WERI-Rb-1 (cell line): Measurements from ENCODE around the gene CTTN.
A peak's percentile ranks its signal among the peaks of the same experiment; 100 is the strongest.

Experiments
- DNase-seq: peaks from one replicate; pipeline ENCODE4 v3.0.0-alpha.2; 2020
- H3K27ac ChIP-seq: fragments of 250-450 bp; sonication (Bioruptor Pico); 2 replicates; pipeline ENCODE4 v1.5.1; 2020; ENCODE audit warnings: mild to moderate bottlenecking, moderate library complexity
- H3K27me3 ChIP-seq: fragments of 250-450 bp; sonication (Bioruptor Pico); 2 replicates; pipeline ENCODE4 v1.5.1; 2021; ENCODE audit warnings: mild to moderate bottlenecking, low read depth, moderate library complexity; ENCODE audit not compliant: insufficient read depth, severe bottlenecking
- H3K36me3 ChIP-seq: fragments of 250-450 bp; sonication (Bioruptor Pico); 2 replicates; pipeline ENCODE4 v1.5.1; 2020; ENCODE audit warnings: mild to moderate bottlenecking, moderate library complexity
- H3K4me3 ChIP-seq: 2 replicates; pipeline ENCODE4 v1.5.1; 2011; ENCODE audit warnings: low read depth, mild to moderate bottlenecking, control low read depth, low read length
- H3K9me3 ChIP-seq: fragments of 250-450 bp; sonication (Bioruptor Pico); 2 replicates; pipeline ENCODE4 v1.5.1; 2021; ENCODE audit warnings: mild to moderate bottlenecking, moderate library complexity; ENCODE audit not compliant: severe bottlenecking
- CTCF ChIP-seq: IDR thresholded peaks from 2 replicates; pipeline ENCODE4 v1.5.1; 2011; ENCODE audit warnings: low read depth, mild to moderate bottlenecking, control low read depth, inconsistent platforms, low read length

CTTN gene

DNA sequence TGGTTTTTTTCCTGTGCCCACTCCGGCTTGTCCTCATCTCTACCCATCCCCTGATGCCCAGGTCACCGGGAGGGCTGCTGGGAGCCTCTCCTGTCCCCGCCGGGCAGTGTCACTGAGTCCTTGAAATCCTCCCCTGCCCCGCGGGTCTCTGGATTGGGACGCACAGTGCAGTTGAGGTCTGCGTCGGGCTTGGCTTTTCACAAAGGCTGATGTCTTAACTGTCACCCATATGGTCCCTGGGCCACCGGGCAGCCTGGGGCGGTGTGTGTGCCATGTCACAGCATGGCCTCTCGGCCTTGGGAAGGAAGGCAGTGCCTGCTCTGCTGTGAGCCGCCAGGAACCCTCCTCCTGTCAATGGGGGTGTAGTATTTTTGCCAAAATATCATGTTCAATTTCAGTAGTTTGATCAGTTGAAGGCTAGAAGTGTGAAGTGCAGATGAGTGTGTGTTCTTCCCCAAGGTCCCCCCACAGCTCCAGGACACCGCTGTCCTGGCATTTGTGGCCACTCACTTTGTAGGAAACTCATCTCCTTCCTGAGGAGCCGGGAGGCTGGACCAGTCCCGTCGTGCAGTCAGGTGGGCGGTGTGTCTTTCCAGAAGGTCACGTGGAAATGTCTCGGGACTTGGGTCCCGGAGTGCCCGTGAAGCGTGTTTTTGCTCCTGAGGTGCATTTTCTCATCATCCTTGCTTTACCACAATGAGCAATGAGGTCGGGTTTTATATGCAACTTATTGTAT, 37.6 kb downstream of the CTTN start:
- Histone ChIP-seq H3K9me3 (no peaks in the 10 kb centered on the region), H3K27ac (no peak overlapping the region), H3K27me3 (no peaks in the 10 kb centered on the region), H3K4me3 (no peak overlapping the region), H3K36me3 (peaks cover 67% of the 10 kb centered on the region)
- DNase-seq: no peak
- no peak for TF ChIP-seq CTCF

DNA sequence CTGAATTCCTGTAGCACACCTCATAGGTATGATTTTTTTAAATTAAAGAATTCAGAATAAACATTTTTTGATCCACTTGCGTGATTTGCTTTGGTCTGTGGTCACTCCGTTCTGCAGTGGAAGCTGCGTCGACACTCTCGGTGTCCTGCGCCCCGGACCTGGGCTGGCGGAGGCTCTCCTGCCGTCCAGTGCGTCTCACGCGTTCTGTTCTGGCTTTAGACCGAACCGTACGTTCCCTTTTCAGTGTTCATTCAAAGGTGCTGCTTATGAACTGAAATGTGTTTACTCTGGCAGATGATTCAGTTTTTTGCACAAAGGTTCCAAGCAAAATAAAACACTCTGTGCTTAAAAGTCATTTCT, 38.2 kb downstream of the CTTN start:
- no peak for TF ChIP-seq CTCF
- DNase-seq: no peak
- peaks cover 65% of the 10 kb centered on the region for H3K36me3 ChIP-seq
- H3K27ac ChIP-seq: no peak overlapping the region
- no peak overlapping the region for H3K4me3 ChIP-seq
- no peaks in the 10 kb centered on the region for H3K9me3 ChIP-seq
- H3K27me3 ChIP-seq: no peaks in the 10 kb centered on the region

DNA sequence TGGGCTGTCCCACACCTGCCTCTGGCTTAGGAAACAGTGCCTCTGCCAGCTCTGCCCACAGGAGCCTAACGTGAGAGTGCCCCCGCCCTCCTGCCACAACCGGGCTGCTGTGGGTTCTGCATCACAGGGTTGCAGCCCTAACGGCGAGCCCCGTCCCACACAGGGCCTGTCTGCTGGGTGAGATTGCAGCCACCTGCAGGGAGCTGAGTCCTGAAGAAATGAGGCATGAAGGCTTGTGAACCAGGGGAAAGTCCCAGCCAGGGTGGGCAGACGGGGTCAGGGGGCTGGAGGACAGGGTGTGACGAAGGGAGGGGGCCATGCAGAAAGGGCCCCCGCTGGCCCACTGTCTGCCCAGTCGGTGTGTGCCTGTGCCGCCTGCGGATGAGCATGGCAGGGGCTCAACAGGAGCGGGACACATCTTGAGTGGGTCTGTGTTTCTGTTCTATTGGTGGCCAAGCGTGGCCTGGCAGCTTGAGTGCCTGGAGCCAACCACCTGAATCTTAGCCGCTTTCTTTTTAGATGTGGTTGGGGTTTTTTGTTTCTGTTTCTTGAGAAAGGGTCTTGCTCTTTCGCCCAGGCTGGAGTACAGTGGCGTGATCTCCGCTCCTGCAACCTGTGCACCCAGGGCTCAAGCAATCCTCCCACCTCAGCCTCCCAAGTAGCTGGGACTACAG, 38.9 kb downstream of the CTTN start:
- TF ChIP-seq CTCF: no peak
- no peaks in the 10 kb centered on the region for H3K27me3 ChIP-seq
- H3K4me3 ChIP-seq: no peak overlapping the region
- no peak for DNase-seq
- H3K36me3 ChIP-seq: peaks cover 57% of the 10 kb centered on the region
- no peaks in the 10 kb centered on the region for H3K9me3 ChIP-seq
- no peak overlapping the region for H3K27ac ChIP-seq

DNA sequence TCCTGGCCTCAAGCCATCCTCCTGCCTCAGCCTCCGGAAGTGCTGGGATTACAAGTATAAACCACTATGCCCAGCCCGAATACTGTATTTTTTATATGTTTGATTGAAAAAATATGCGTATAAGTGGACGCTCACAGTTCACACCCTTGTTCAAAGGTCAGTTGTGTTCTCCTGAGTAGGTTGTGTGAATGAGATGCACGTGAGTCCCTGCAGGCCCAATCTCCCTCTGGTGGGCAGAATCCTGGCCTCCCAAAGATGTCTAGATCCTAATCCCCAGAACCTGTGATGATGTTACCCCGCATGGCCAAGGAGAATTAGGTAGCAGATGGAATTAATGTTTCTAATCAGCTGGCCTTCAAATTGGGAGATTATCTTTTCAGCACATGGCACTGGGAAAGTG, 41.9 kb downstream of the CTTN start:
- Histone ChIP-seq H3K9me3 (no peaks in the 10 kb centered on the region), H3K27me3 (no peaks in the 10 kb centered on the region), H3K36me3 (peaks cover 30% of the 10 kb centered on the region), H3K4me3 (no peak overlapping the region), H3K27ac (no peak overlapping the region)
- peak; percentile 44; the same call in 1 of the 2 replicates for TF ChIP-seq CTCF
- peak; percentile 61 for DNase-seq

DNA sequence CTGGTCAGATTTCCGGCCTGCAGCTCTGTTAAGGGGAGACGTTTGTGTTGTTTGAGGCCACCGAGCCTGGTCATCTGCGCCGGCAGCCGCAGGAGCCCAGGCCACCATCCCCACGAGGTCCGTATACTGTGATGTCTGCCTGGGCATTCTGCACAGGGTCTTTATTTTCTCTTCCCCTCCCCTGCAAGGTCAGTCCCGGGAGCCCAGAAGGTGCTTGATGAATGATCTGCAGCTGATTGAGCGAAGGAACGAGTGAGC, 45.4 kb downstream of the CTTN start:
- DNase-seq: no peak
- Histone ChIP-seq H3K9me3 (no peaks in the 10 kb centered on the region), H3K36me3 (peaks cover 6% of the 10 kb centered on the region), H3K27ac (no peak overlapping the region), H3K4me3 (no peak overlapping the region), H3K27me3 (no peaks in the 10 kb centered on the region)
- no peak for TF ChIP-seq CTCF

GRCh38 chr11:70445091-70445490, 46.8 kb downstream of the CTTN start:
- no peak overlapping the region for H3K27ac ChIP-seq
- peaks cover 10% of the 10 kb centered on the region for H3K9me3 ChIP-seq
- DNase-seq: no peak
- H3K4me3 ChIP-seq: no peak overlapping the region
- no peak for TF ChIP-seq CTCF
- no peaks in the 10 kb centered on the region for H3K27me3 ChIP-seq
- H3K36me3 ChIP-seq: no peaks in the 10 kb centered on the region
